ENCODE results near the gene TEX36.
"Not testable (repeated sequence)": the region's sequence is repeated elsewhere in the genome, so short reads cannot be mapped to it uniquely, and the experiment has no call there.

DNA sequence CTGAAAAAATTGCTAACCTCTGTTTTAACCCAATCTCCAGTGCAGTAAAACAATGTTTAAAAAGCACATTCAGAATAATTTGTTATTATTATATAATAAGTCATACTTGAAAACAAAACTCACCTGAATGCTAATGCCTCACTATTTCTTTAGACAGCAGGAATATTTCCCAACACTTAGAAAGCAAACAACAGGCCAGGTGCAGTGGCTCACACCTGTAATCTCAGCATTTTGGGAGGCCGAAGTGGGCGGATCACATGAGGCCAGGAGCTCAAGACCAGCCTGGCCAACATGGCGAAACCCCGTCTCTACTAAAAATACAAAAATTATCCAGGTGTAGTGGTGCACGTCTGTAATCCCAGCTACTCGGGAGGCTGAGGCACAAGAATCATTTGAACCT is 13.9 kb upstream of the TEX36 start:
- TF ChIP-seq POLR2AphosphoS5 (IDR thresholded peaks at IDR 0.05); SMC3 (conservative IDR thresholded peaks at IDR 0.05; ENCODE audit: poor library complexity); TAF1 (IDR thresholded peaks at IDR 0.05; ENCODE audit: low read depth): not testable (repeated sequence)
- TF ChIP-seq, protein P1, sequence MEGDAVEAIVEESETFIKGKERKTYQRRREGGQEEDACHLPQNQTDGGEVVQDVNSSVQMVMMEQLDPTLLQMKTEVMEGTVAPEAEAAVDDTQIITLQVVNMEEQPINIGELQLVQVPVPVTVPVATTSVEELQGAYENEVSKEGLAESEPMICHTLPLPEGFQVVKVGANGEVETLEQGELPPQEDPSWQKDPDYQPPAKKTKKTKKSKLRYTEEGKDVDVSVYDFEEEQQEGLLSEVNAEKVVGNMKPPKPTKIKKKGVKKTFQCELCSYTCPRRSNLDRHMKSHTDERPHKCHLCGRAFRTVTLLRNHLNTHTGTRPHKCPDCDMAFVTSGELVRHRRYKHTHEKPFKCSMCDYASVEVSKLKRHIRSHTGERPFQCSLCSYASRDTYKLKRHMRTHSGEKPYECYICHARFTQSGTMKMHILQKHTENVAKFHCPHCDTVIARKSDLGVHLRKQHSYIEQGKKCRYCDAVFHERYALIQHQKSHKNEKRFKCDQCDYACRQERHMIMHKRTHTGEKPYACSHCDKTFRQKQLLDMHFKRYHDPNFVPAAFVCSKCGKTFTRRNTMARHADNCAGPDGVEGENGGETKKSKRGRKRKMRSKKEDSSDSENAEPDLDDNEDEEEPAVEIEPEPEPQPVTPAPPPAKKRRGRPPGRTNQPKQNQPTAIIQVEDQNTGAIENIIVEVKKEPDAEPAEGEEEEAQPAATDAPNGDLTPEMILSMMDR (IDR thresholded peaks at IDR 0.05; ENCODE audit: poor library complexity, severe bottlenecking): not testable (repeated sequence)
- TF ChIP-seq, protein P2, sequence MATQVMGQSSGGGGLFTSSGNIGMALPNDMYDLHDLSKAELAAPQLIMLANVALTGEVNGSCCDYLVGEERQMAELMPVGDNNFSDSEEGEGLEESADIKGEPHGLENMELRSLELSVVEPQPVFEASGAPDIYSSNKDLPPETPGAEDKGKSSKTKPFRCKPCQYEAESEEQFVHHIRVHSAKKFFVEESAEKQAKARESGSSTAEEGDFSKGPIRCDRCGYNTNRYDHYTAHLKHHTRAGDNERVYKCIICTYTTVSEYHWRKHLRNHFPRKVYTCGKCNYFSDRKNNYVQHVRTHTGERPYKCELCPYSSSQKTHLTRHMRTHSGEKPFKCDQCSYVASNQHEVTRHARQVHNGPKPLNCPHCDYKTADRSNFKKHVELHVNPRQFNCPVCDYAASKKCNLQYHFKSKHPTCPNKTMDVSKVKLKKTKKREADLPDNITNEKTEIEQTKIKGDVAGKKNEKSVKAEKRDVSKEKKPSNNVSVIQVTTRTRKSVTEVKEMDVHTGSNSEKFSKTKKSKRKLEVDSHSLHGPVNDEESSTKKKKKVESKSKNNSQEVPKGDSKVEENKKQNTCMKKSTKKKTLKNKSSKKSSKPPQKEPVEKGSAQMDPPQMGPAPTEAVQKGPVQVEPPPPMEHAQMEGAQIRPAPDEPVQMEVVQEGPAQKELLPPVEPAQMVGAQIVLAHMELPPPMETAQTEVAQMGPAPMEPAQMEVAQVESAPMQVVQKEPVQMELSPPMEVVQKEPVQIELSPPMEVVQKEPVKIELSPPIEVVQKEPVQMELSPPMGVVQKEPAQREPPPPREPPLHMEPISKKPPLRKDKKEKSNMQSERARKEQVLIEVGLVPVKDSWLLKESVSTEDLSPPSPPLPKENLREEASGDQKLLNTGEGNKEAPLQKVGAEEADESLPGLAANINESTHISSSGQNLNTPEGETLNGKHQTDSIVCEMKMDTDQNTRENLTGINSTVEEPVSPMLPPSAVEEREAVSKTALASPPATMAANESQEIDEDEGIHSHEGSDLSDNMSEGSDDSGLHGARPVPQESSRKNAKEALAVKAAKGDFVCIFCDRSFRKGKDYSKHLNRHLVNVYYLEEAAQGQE (IDR thresholded peaks at IDR 0.05; ENCODE audit: borderline replicate concordance): not testable (repeated sequence)
